Heart right ventricle (tissue), 16 donors: ENCODE measurements around the gene MAP7. TPM values are rescaled to one million over a fixed set of nuclear protein-coding genes. Genes with fewer than 3 reads are reported as not detected.
"Not testable (repeated sequence)": the region's sequence is repeated elsewhere in the genome, so short reads cannot be mapped to it uniquely, and the experiment has no call there.

Source experiments
- ATAC-seq, 8 donors: fragments of 200-7000 bp; cut with Tn5 transposase; one replicate each; pipeline ENCODE4 v1.9.1; 2020; ENCODE audit warnings: mild to moderate bottlenecking in 8 of 8, moderate library complexity in 8 of 8, moderate number of reproducible peaks in 1 of 8
- DNase-seq, 2 donors: peaks; one replicate each; pipeline ENCODE4 v3.0.0-alpha.2; 2020
- H3K27ac ChIP-seq, 10 donors: fragments of 200-600 bp; sonication (generic) in 2 of 10; one replicate each; pipeline versions ENCODE4 v1.5.0 to v1.8.0; 2020 to 2022; ENCODE audit warnings: mild to moderate bottlenecking in 3 of 10
- H3K27me3 ChIP-seq, 7 donors: fragments of 200-600 bp; one replicate each; pipeline ENCODE4 v1.8.0; 2021 to 2022; ENCODE audit warnings: mild to moderate bottlenecking in 2 of 7
- H3K36me3 ChIP-seq, 9 donors: fragments of 200-600 bp; sonication (generic) in 1 of 9; one replicate each; pipeline versions ENCODE4 v1.5.0 to v1.8.0; 2020 to 2022; ENCODE audit warnings: mild to moderate bottlenecking in 2 of 9
- H3K4me1 ChIP-seq, 9 donors: fragments of 200-600 bp; sonication (generic) in 1 of 9; one replicate each; pipeline versions ENCODE4 v1.5.0 to v1.8.0; 2020 to 2022; ENCODE audit warnings: mild to moderate bottlenecking in 4 of 9
- H3K4me3 ChIP-seq, 10 donors: fragments of 200-600 bp; sonication (generic) in 2 of 10; one replicate each; pipeline versions ENCODE4 v1.5.0 to v1.8.0; 2020 to 2022; ENCODE audit warnings: mild to moderate bottlenecking in 7 of 10, moderate library complexity in 2 of 10
- H3K9me3 ChIP-seq, 11 donors: fragments of 200-600 bp in 10 of 11; sonication (generic) in 2 of 11; one replicate each; pipeline versions ENCODE4 v1.5.0 to v1.8.0; 2013 to 2022; ENCODE audit warnings: mild to moderate bottlenecking in 2 of 11, control low read depth in 1 of 11, moderate library complexity in 1 of 11
- WGBS, 2 donors: extraction: QIAGEN DNeasy Blood & Tissue Kit; methylation state at CpG; one replicate each; pipeline ENCODE4 v1.1.7; 2013; ENCODE audit warnings: inconsistent platforms in 1 of 2; 5-methylcytosine and 5-hydroxymethylcytosine counted together
- intact Hi-C, 10 donors: fragments of 100-400 bp; cut with DNase I; formaldehyde crosslinking; loops; one replicate each; pipeline versions ENCODE4 v1.11.1 to v1.14.2; 2022
- polyA plus RNA-seq, 2 donors: library from polyadenylated mRNA; stranded (reverse); fragments of 200-250 nt; gene quantifications; one replicate each; pipeline ENCODE4 v1.2.3, GENCODE V29; 2013
- total RNA-seq, 10 donors: library from RNA; stranded (reverse); fragmentation: NEBNext Ultra II Directional in 3 of 10; extraction: Animal tissue kit (Norgen Biotek cat#: 25700) in 3 of 10; gene quantifications; one replicate each; pipeline versions ENCODE4 v1.2.1 to v1.2.4, GENCODE V29; 2021 to 2023
- TF ChIP-seq, protein P1 (sequence below), 9 donors: fragments of 200-600 bp; sonication (generic) in 2 of 9; IDR thresholded peaks; one replicate each; pipeline versions ENCODE4 v1.5.0 to v1.8.0; 2021 to 2022; ENCODE audit warnings: antibody characterized with exemption in 9 of 9, mild to moderate bottlenecking in 5 of 9, moderate library complexity in 1 of 9
- donor health status: Arrhythmogenic right ventricular cardiomyopathy.
- donor health status: ischemic (EF 13 %, LVEDD 7.1; RV severe dilation, severe dysfunction).
- donor health status: healthy with polysubstance abuse.
- donor health status: DM: no; HTN: yes; CAD: no.
- donor health status: DM: no; HTN: no; CAD: no.
- donor health status: ischemic (EF 25% LVEDD 6.9; RV normal size, moderate dysfunction).
- donor health status: ischemic (EF 25% LVEDD 5.7; RV mildly dilated, moderate dysfunction).
- donor health status: healthy.
- donor health status: DM: yes; HTN: yes; CAD: no.
- donor health status: Ischemic cardiomyopathy.
- donor health status: ischemic (EF 35%, LVEDD 5.7; RV mildly dilated, moderate dysfunction).
- donor health status: nonischemic (EF 11% LVEDD 7.7; RV severe dilation, severe dysfunction).
- donor health status: DM: yes; HTN: yes; CAD: no.
- donor health status: PGD.
- donor health status: ischemic (EF 29% LVEDD 5.4; RV normal size, mild dysfunction).
- donor health status: nonischemic (EF 23%, LVEDD 6.1; RV moderate dilation, normal function).

Gene MAP7
- total and polyA plus RNA-seq, 12 donors, result 0.48 to 4.1 (median 2.3) TPM

DNA sequence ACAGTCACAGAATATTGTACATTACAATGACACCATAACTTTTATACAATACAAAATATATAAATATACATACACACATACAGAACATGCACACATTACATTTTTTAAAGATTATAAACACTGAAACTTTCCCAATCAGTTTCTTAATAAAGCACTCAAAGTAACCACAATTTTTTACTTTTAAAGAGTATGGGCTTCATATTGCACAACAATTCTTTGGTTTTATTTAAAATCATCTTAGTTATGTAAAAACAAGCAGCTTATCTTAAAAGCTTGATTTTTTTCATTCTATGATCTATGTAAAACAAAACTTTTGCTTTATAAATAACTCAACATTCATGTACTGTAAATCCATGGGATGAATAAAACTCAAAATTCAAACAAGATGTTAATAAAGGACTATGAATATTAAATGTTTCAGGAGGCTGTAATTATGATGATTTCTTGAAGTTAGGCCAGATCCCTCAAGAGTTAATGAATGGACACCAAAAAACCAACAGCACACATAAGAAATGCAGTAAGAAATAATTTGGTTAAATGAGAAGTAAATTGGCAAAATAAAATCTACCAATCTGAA, 167.5 kb downstream of the MAP7 start:
- H3K27me3 ChIP-seq, result no peaks in the 10 kb centered on the region
- H3K36me3 ChIP-seq, result no peaks in the 10 kb centered on the region
- no peak overlapping the region for H3K27ac ChIP-seq
- ATAC-seq (no peak), DNase-seq (no peak)
- no peak overlapping the region for H3K4me3 ChIP-seq
- intact Hi-C loops, result no loop called here
- H3K9me3 ChIP-seq, result no peaks in the 10 kb centered on the region
- H3K4me1 ChIP-seq, result no peaks in the 10 kb centered on the region
- TF ChIP-seq, protein P1, sequence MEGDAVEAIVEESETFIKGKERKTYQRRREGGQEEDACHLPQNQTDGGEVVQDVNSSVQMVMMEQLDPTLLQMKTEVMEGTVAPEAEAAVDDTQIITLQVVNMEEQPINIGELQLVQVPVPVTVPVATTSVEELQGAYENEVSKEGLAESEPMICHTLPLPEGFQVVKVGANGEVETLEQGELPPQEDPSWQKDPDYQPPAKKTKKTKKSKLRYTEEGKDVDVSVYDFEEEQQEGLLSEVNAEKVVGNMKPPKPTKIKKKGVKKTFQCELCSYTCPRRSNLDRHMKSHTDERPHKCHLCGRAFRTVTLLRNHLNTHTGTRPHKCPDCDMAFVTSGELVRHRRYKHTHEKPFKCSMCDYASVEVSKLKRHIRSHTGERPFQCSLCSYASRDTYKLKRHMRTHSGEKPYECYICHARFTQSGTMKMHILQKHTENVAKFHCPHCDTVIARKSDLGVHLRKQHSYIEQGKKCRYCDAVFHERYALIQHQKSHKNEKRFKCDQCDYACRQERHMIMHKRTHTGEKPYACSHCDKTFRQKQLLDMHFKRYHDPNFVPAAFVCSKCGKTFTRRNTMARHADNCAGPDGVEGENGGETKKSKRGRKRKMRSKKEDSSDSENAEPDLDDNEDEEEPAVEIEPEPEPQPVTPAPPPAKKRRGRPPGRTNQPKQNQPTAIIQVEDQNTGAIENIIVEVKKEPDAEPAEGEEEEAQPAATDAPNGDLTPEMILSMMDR (IDR thresholded peaks at IDR 0.05), result no peak

DNA sequence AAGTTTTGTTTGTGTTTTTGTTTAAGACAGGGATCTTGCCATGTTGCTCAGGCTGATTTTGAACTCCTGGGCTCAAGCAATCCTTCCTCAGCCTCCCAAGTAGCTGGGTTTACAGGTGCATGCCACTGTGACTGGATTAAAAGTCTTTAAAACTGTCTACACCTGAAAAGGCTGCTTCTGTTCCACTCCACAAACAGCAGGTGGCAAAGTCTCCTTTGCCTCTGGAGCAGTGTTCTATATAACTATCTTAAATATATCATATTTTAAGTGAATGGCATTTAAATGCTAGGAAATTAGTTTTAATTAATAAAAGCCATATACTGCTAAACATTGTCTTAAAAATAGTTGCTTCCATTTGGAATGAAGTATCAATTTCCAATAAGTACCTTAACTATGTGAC, 171.3 kb downstream of the MAP7 start:
- Histone ChIP-seq H3K4me3 (no peak overlapping the region), H3K36me3 (no peaks in the 10 kb centered on the region), H3K27ac (no peak overlapping the region), H3K4me1 (no peaks in the 10 kb centered on the region), H3K9me3 (no peaks in the 10 kb centered on the region), H3K27me3 (no peaks in the 10 kb centered on the region)
- DNase-seq, result no peak
- TF ChIP-seq, protein P1 (IDR thresholded peaks at IDR 0.05), result peak in 1 of 9 donors; percentile 20
- intact Hi-C loops, result no loop called here
- ATAC-seq, result no peak

GRCh38 chr6:136375836-136376235, 174.4 kb downstream of the MAP7 start:
- H3K9me3 ChIP-seq, ATAC-seq, intact Hi-C loops, H3K4me1 ChIP-seq, H3K4me3 ChIP-seq, H3K27me3 ChIP-seq, H3K27ac ChIP-seq, H3K36me3 ChIP-seq, DNase-seq: not testable (repeated sequence)
- 93 to 97% methylated on average over 4 of the region's 4 CpGs for WGBS, 2 donors

- H3K4me3 ChIP-seq, result no peak overlapping the region
- WGBS, 2 donors, result 59% methylated on average over 2 of the region's 2 CpGs
- no peak for DNase-seq
- H3K36me3 ChIP-seq, result no peaks in the 10 kb centered on the region
- intact Hi-C loops, result no loop called here
- no peaks in the 10 kb centered on the region for H3K9me3 ChIP-seq
- H3K27me3 ChIP-seq, result no peaks in the 10 kb centered on the region
- H3K27ac ChIP-seq, result no peak overlapping the region
- H3K4me1 ChIP-seq, result no peaks in the 10 kb centered on the region
- no peak for ATAC-seq
- TF ChIP-seq, protein P1 (IDR thresholded peaks at IDR 0.05), result no peak
Measured at GRCh38 chr6:136371959-136372358, 178.3 kb downstream of the MAP7 start.

DNA sequence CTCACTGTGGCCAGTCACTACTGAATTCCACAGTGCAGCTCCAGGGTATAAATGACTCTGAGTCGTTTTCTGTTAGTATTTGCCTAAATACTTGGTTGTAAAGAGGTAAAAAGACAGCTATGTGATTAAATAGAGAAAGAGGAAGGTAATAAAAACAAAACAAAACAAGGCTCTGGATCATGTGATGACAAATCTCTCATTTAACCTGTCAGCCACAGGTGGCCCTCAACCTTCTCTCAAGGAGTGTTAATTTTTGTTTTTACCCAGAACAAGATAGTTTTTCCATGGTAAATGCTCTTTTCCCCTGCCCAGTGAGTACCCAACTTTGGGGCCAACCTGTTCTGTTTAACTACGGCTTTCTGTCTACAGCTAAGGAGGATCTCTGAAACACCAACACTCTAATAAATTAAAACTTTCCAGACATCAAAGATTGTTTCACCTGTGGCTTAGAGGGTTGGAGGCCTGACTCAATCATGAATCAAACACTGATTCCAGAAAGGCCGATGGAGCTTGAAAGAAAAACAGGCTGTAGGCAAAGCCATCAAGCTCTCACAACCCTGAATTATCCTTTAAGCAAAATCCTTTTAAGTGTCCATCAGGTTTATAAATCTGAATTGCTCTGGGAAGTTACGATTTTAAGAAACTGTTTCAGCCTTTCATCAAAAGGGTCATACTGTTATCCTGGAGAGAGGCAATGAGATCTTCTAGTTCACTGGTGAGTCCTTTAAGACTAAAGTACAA, 179.1 kb downstream of the MAP7 start:
- ATAC-seq (no peak), DNase-seq (no peak)
- 85 to 90% methylated on average over 4 of the region's 4 CpGs for WGBS, 2 donors
- H3K27ac ChIP-seq, result no peak overlapping the region
- H3K9me3 ChIP-seq, result no peaks in the 10 kb centered on the region
- H3K4me3 ChIP-seq, result no peak overlapping the region
- H3K36me3 ChIP-seq, result no peaks in the 10 kb centered on the region
- TF ChIP-seq, protein P1 (IDR thresholded peaks at IDR 0.05), result no peak
- intact Hi-C loops, result no loop called here
- H3K27me3 ChIP-seq, result no peaks in the 10 kb centered on the region
- peaks cover 0 to 3% (median 2%) of the 10 kb centered on the region in 9 donors for H3K4me1 ChIP-seq
